K562 (cell line): ENCODE data around the gene OXTR.

Experiments used
- CC2D1A ChIP-seq: fragments of 450-650 bp; IDR thresholded peaks from 2 replicates; pipeline ENCODE4 v1.6.1; 2017; ENCODE audit warnings: mild to moderate bottlenecking
- CTCF ChIP-seq, 3 experiments: IDR thresholded peaks in 2 of 3; conservative IDR thresholded peaks in 1 of 3; 2 replicates each; pipeline ENCODE4 v1.5.1; 2011 to 2012; ENCODE audit warnings: low read length in 3 of 3, mild to moderate bottlenecking in 3 of 3, control low read depth in 2 of 3, improper control_type of control experiment in 1 of 3, inconsistent platforms in 1 of 3, low read depth in 1 of 3, mixed read lengths in 1 of 3, moderate library complexity in 1 of 3; ENCODE audit not compliant: insufficient read depth in 2 of 3
- FOXK1 ChIP-seq: sonication (generic); formaldehyde crosslinking; IDR thresholded peaks from 2 replicates; pipeline ENCODE4 v1.8.0; 2022; ENCODE audit warnings: missing genetic modification reagents, mild to moderate bottlenecking, borderline replicate concordance
- GABPA ChIP-seq: fragments of 200-800 bp; sonication (Bioruptor generic); conservative IDR thresholded peaks from 2 replicates; pipeline ENCODE4 v1.6.1; 2016; ENCODE audit warnings: low read depth, missing genetic modification characterization, missing compliant biosample characterization
- HDGF ChIP-seq: fragments of 450-650 bp; IDR thresholded peaks from 2 replicates; pipeline ENCODE4 v1.6.1; 2016
- NFYB ChIP-seq: IDR thresholded peaks from 2 replicates; pipeline ENCODE4 v1.6.1; 2011; ENCODE audit warnings: mild to moderate bottlenecking, moderate library complexity; ENCODE audit not compliant: insufficient read length; ENCODE audit errors: extremely low read depth
- SMARCC2 ChIP-seq: fragments of 450-650 bp; IDR thresholded peaks from 2 replicates; pipeline ENCODE4 v1.6.1; 2017; ENCODE audit warnings: antibody characterized with exemption, moderate library complexity, mild to moderate bottlenecking, low read depth
- ZNF224 ChIP-seq: sonication (generic); formaldehyde crosslinking; IDR thresholded peaks from 2 replicates; pipeline ENCODE4 v1.8.0; 2022; ENCODE audit warnings: mild to moderate bottlenecking, missing genetic modification reagents
- ZNF24 ChIP-seq: fragments of 450-650 bp; IDR thresholded peaks from 2 replicates; pipeline ENCODE4 v1.6.1; 2016
- TF ChIP-seq, protein P1 (sequence below): fragments of 450-650 bp; IDR thresholded peaks from 2 replicates; pipeline ENCODE4 v1.6.1; 2016; ENCODE audit warnings: mild to moderate bottlenecking, moderate library complexity
- TF ChIP-seq, protein P2 (sequence below): sonication (generic); formaldehyde crosslinking; IDR thresholded peaks from 2 replicates; pipeline ENCODE4 v1.8.0; 2022; ENCODE audit warnings: mild to moderate bottlenecking, missing genetic modification reagents

- TF ChIP-seq SMARCC2 (no peak), NFYB (no peak), FOXK1 (no peak), CTCF (IDR thresholded peaks at IDR 0.05 in 2 of 3, conservative IDR thresholded peaks at IDR 0.05 in 1 of 3; ENCODE audit: insufficient read depth in 2 of 3, low read depth in 1 of 3, low read length in 3 of 3) (no peak), CC2D1A (no peak), HDGF (no peak), ZNF224 (CRISPR knock-in tag) (no peak), ZNF24 (no peak), GABPA (no peak)
- TF ChIP-seq, protein P1, sequence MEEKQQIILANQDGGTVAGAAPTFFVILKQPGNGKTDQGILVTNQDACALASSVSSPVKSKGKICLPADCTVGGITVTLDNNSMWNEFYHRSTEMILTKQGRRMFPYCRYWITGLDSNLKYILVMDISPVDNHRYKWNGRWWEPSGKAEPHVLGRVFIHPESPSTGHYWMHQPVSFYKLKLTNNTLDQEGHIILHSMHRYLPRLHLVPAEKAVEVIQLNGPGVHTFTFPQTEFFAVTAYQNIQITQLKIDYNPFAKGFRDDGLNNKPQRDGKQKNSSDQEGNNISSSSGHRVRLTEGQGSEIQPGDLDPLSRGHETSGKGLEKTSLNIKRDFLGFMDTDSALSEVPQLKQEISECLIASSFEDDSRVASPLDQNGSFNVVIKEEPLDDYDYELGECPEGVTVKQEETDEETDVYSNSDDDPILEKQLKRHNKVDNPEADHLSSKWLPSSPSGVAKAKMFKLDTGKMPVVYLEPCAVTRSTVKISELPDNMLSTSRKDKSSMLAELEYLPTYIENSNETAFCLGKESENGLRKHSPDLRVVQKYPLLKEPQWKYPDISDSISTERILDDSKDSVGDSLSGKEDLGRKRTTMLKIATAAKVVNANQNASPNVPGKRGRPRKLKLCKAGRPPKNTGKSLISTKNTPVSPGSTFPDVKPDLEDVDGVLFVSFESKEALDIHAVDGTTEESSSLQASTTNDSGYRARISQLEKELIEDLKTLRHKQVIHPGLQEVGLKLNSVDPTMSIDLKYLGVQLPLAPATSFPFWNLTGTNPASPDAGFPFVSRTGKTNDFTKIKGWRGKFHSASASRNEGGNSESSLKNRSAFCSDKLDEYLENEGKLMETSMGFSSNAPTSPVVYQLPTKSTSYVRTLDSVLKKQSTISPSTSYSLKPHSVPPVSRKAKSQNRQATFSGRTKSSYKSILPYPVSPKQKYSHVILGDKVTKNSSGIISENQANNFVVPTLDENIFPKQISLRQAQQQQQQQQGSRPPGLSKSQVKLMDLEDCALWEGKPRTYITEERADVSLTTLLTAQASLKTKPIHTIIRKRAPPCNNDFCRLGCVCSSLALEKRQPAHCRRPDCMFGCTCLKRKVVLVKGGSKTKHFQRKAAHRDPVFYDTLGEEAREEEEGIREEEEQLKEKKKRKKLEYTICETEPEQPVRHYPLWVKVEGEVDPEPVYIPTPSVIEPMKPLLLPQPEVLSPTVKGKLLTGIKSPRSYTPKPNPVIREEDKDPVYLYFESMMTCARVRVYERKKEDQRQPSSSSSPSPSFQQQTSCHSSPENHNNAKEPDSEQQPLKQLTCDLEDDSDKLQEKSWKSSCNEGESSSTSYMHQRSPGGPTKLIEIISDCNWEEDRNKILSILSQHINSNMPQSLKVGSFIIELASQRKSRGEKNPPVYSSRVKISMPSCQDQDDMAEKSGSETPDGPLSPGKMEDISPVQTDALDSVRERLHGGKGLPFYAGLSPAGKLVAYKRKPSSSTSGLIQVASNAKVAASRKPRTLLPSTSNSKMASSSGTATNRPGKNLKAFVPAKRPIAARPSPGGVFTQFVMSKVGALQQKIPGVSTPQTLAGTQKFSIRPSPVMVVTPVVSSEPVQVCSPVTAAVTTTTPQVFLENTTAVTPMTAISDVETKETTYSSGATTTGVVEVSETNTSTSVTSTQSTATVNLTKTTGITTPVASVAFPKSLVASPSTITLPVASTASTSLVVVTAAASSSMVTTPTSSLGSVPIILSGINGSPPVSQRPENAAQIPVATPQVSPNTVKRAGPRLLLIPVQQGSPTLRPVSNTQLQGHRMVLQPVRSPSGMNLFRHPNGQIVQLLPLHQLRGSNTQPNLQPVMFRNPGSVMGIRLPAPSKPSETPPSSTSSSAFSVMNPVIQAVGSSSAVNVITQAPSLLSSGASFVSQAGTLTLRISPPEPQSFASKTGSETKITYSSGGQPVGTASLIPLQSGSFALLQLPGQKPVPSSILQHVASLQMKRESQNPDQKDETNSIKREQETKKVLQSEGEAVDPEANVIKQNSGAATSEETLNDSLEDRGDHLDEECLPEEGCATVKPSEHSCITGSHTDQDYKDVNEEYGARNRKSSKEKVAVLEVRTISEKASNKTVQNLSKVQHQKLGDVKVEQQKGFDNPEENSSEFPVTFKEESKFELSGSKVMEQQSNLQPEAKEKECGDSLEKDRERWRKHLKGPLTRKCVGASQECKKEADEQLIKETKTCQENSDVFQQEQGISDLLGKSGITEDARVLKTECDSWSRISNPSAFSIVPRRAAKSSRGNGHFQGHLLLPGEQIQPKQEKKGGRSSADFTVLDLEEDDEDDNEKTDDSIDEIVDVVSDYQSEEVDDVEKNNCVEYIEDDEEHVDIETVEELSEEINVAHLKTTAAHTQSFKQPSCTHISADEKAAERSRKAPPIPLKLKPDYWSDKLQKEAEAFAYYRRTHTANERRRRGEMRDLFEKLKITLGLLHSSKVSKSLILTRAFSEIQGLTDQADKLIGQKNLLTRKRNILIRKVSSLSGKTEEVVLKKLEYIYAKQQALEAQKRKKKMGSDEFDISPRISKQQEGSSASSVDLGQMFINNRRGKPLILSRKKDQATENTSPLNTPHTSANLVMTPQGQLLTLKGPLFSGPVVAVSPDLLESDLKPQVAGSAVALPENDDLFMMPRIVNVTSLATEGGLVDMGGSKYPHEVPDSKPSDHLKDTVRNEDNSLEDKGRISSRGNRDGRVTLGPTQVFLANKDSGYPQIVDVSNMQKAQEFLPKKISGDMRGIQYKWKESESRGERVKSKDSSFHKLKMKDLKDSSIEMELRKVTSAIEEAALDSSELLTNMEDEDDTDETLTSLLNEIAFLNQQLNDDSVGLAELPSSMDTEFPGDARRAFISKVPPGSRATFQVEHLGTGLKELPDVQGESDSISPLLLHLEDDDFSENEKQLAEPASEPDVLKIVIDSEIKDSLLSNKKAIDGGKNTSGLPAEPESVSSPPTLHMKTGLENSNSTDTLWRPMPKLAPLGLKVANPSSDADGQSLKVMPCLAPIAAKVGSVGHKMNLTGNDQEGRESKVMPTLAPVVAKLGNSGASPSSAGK = no peak
- TF ChIP-seq, protein P2, sequence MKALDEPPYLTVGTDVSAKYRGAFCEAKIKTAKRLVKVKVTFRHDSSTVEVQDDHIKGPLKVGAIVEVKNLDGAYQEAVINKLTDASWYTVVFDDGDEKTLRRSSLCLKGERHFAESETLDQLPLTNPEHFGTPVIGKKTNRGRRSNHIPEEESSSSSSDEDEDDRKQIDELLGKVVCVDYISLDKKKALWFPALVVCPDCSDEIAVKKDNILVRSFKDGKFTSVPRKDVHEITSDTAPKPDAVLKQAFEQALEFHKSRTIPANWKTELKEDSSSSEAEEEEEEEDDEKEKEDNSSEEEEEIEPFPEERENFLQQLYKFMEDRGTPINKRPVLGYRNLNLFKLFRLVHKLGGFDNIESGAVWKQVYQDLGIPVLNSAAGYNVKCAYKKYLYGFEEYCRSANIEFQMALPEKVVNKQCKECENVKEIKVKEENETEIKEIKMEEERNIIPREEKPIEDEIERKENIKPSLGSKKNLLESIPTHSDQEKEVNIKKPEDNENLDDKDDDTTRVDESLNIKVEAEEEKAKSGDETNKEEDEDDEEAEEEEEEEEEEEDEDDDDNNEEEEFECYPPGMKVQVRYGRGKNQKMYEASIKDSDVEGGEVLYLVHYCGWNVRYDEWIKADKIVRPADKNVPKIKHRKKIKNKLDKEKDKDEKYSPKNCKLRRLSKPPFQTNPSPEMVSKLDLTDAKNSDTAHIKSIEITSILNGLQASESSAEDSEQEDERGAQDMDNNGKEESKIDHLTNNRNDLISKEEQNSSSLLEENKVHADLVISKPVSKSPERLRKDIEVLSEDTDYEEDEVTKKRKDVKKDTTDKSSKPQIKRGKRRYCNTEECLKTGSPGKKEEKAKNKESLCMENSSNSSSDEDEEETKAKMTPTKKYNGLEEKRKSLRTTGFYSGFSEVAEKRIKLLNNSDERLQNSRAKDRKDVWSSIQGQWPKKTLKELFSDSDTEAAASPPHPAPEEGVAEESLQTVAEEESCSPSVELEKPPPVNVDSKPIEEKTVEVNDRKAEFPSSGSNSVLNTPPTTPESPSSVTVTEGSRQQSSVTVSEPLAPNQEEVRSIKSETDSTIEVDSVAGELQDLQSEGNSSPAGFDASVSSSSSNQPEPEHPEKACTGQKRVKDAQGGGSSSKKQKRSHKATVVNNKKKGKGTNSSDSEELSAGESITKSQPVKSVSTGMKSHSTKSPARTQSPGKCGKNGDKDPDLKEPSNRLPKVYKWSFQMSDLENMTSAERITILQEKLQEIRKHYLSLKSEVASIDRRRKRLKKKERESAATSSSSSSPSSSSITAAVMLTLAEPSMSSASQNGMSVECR = no peak
These were observed 29.5 kb downstream of the OXTR start for GRCh38 chr3:8739757-8740504.
